ENCODE results near the gene LIN28B.
"Not testable (repeated sequence)": the region's sequence is repeated elsewhere in the genome, so short reads cannot be mapped to it uniquely, and the experiment has no call there.

The LIN28B gene

GRCh38 chr6:105068407-105068806 is 111.5 kb downstream of the LIN28B start:
- Histone ChIP-seq H3K9me3 (ENCODE audit: severe bottlenecking) (no peaks in the 10 kb centered on the region), H3K27me3 (ENCODE audit: insufficient read depth, poor library complexity, severe bottlenecking) (no peaks in the 10 kb centered on the region), H3K27ac (ENCODE audit: poor library complexity, severe bottlenecking) (no peak overlapping the region), H3K36me3 (ENCODE audit: low read depth) (no peaks in the 10 kb centered on the region), H3K4me1 (ENCODE audit: insufficient read depth, poor library complexity, severe bottlenecking) (peaks cover 10% of the 10 kb centered on the region), H3K4me3 (ENCODE audit: severe bottlenecking) (no peak overlapping the region)
- ATAC-seq (ENCODE audit: low read depth) (no peak), DNase-seq (ENCODE audit: low spot score) (no peak)
- no peak for TF ChIP-seq CTCF (IDR thresholded peaks at IDR 0.05; ENCODE audit: poor library complexity, severe bottlenecking)

DNA sequence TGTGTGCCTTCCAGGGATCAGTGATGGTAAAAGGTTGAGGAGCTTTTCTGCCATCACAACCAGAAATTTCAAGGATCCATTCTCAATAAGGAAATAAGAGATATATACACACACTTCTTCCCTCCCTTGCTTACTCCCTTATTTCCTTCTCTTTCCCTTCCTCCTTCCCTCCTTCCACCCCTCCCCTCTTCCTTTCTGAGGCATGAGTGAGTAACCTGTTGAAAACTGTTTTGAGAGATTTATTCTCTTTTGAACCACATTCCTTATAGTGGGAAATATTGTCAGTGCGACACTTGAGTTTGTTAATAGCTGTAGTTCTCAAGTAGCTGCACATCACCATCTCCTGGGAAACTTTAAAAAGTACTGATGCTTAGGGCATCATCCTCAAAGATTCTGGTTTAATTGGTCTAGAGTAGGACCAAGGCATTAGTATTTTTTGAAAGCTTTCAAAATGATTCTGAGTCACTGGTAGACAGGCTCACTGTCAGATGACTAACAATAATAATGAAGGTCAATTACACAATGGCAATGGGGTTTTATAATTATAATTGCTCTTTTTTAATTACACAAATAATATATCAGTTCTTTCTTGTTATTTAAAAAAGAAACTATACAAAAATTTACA is 113.0 kb downstream of the LIN28B start:
- ATAC-seq (ENCODE audit: low read depth) (peak; percentile 68), DNase-seq (ENCODE audit: low spot score) (no peak)
- no peak overlapping the region for H3K4me3 ChIP-seq (ENCODE audit: severe bottlenecking)
- peaks cover 10% of the 10 kb centered on the region for H3K4me1 ChIP-seq (ENCODE audit: insufficient read depth, poor library complexity, severe bottlenecking)
- TF ChIP-seq CTCF (IDR thresholded peaks at IDR 0.05; ENCODE audit: poor library complexity, severe bottlenecking), result no peak
- H3K36me3 ChIP-seq (ENCODE audit: low read depth), result no peaks in the 10 kb centered on the region
- H3K9me3 ChIP-seq (ENCODE audit: severe bottlenecking), result no peaks in the 10 kb centered on the region
- no peak overlapping the region for H3K27ac ChIP-seq (ENCODE audit: poor library complexity, severe bottlenecking)
- H3K27me3 ChIP-seq (ENCODE audit: insufficient read depth, poor library complexity, severe bottlenecking), result no peaks in the 10 kb centered on the region

GRCh38 chr6:105072798-105073199 is 115.9 kb downstream of the LIN28B start:
- DNase-seq (ENCODE audit: low spot score), result no peak
- peaks cover 16% of the 10 kb centered on the region for H3K4me1 ChIP-seq (ENCODE audit: insufficient read depth, poor library complexity, severe bottlenecking)
- no peak overlapping the region for H3K4me3 ChIP-seq (ENCODE audit: severe bottlenecking)
- H3K27ac ChIP-seq (ENCODE audit: poor library complexity, severe bottlenecking), result no peak overlapping the region
- no peak for TF ChIP-seq CTCF (IDR thresholded peaks at IDR 0.05; ENCODE audit: poor library complexity, severe bottlenecking)
- H3K9me3 ChIP-seq (ENCODE audit: severe bottlenecking), result no peaks in the 10 kb centered on the region
- H3K36me3 ChIP-seq (ENCODE audit: low read depth), result no peaks in the 10 kb centered on the region
- no peaks in the 10 kb centered on the region for H3K27me3 ChIP-seq (ENCODE audit: insufficient read depth, poor library complexity, severe bottlenecking)
- peak; percentile 84 for ATAC-seq (ENCODE audit: low read depth)

- H3K36me3 ChIP-seq (ENCODE audit: low read depth), result no peaks in the 10 kb centered on the region
- TF ChIP-seq CTCF (IDR thresholded peaks at IDR 0.05; ENCODE audit: poor library complexity, severe bottlenecking), result no peak
- no peak overlapping the region for H3K4me3 ChIP-seq (ENCODE audit: severe bottlenecking)
- no peaks in the 10 kb centered on the region for H3K27me3 ChIP-seq (ENCODE audit: insufficient read depth, poor library complexity, severe bottlenecking)
- no peak overlapping the region for H3K27ac ChIP-seq (ENCODE audit: poor library complexity, severe bottlenecking)
- H3K4me1 ChIP-seq (ENCODE audit: insufficient read depth, poor library complexity, severe bottlenecking), result peaks cover 21% of the 10 kb centered on the region
- no peaks in the 10 kb centered on the region for H3K9me3 ChIP-seq (ENCODE audit: severe bottlenecking)
- ATAC-seq (ENCODE audit: low read depth), result no peak
- no peak for DNase-seq (ENCODE audit: low spot score)
Observed at GRCh38 chr6:105075210-105075609, 118.3 kb downstream of the LIN28B start.

- DNase-seq (ENCODE audit: low spot score); ATAC-seq (ENCODE audit: low read depth); H3K4me3 ChIP-seq (ENCODE audit: severe bottlenecking); H3K27ac ChIP-seq (ENCODE audit: poor library complexity, severe bottlenecking); H3K27me3 ChIP-seq (ENCODE audit: insufficient read depth, poor library complexity, severe bottlenecking); H3K36me3 ChIP-seq (ENCODE audit: low read depth); H3K9me3 ChIP-seq (ENCODE audit: severe bottlenecking): not testable (repeated sequence)
- peaks cover 25% of the 10 kb centered on the region for H3K4me1 ChIP-seq (ENCODE audit: insufficient read depth, poor library complexity, severe bottlenecking)
Observed at GRCh38 chr6:105076418-105076817, 119.5 kb downstream of the LIN28B start.

Data from RWPE2 (cell line).